Effector memory CD4-positive, alpha-beta T cell (primary cell): ENCODE results near the gene GHR.

ENCODE experiments used
- DNase-seq, 3 donors: peaks; one replicate each; pipeline ENCODE4 v3.0.0-alpha.2; 2020
- H3K27ac ChIP-seq: 2 replicates; pipeline ENCODE4 v1.7.0; 2013; ENCODE audit warnings: mild to moderate bottlenecking, low read length, moderate library complexity; ENCODE audit not compliant: insufficient read depth, poor library complexity, severe bottlenecking
- H3K27me3 ChIP-seq: replicated peaks from 2 replicates; pipeline ENCODE4 v1.7.0; 2013; ENCODE audit warnings: mild to moderate bottlenecking, low read length; ENCODE audit not compliant: insufficient read depth, control insufficient read depth, poor library complexity, severe bottlenecking
- H3K36me3 ChIP-seq: 2 replicates; pipeline ENCODE4 v1.7.0; 2013; ENCODE audit warnings: mild to moderate bottlenecking, low read length, moderate library complexity; ENCODE audit not compliant: control insufficient read depth, insufficient read depth
- H3K4me1 ChIP-seq: 2 replicates; pipeline ENCODE4 v1.7.0; 2013; ENCODE audit warnings: low read length, mild to moderate bottlenecking; ENCODE audit not compliant: control insufficient read depth, insufficient read depth, poor library complexity, severe bottlenecking
- H3K4me3 ChIP-seq: 2 replicates; pipeline ENCODE4 v1.7.0; 2013; ENCODE audit warnings: low read length, low read depth, mild to moderate bottlenecking; ENCODE audit not compliant: insufficient read depth, poor library complexity, severe bottlenecking
- H3K9me3 ChIP-seq: 2 replicates; pipeline ENCODE4 v1.7.0; 2013; ENCODE audit warnings: mild to moderate bottlenecking, low read length, moderate library complexity; ENCODE audit not compliant: control insufficient read depth
- total RNA-seq, 3 donors: gene quantifications; one replicate each; lab custom pipeline; 2026; lab: John Stamatoyannopoulos, UW

GHR gene
- 0 reads per million in 3 donors for total RNA-seq

DNA sequence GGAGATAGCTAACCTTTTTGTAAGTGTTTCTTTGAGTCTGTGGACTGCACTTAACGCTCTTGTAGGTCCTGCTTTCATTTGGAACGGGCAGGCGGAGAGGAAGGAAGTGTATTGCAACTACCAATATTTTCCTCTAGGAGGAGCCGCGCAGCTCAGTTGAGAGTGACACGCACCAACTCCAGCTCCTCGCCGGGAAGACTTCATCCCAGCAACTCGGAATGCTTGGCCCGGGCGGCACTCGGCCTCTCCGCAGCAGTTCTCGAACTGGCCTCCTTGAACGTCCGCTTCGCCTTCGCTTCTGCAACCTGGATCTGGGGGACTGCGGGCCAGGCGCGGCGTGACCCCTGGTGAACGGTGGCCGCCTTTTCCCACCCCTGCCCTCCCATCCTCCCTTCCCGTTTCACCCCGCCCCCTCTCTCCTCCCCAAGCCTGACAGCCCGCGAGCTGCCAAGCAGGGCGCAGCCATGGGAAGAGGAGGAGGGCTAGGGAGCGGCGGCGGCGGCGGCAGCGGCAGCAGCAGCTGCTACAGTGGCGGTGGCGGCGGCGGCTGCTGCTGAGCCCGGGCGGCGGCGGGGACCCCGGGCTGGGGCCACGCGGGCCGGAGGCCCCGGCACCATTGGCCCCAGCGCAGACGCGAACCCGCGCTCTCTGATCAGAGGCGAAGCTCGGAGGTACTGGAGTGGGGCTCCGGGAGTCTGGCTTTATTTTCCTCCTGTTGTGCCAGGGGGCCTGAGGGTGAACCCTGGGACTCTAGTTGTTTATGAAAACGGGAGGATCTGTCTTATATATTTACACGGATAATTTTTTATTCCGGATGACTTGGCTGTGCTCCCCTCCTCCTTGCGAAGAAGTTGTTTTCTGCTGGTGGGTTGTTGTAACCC is at the start of gene GHR:
TSS of gene GHR (plus strand) at position 155 of the 881 bp plus-strand sequence. CDS start 142,436 bp downstream, outside the sequence.
- Histone ChIP-seq H3K27me3 (peaks cover 7% of the 10 kb centered on the region), H3K4me3 (peak within 1 kb of the TSS; percentile 49), H3K36me3 (no peaks in the 10 kb centered on the region), H3K27ac (no peak within 1 kb of the TSS), H3K9me3 (no peaks in the 10 kb centered on the region), H3K4me1 (peaks cover 4% of the 10 kb centered on the region)
- DNase-seq: no peak

- Histone ChIP-seq H3K36me3 (no peaks in the 10 kb centered on the region), H3K27ac (no peak overlapping the region), H3K9me3 (no peaks in the 10 kb centered on the region), H3K4me1 (no peaks in the 10 kb centered on the region), H3K4me3 (no peak overlapping the region), H3K27me3 (no peaks in the 10 kb centered on the region)
- DNase-seq: no peak
Observed at GRCh38 chr5:42374679-42375273, 48.5 kb upstream of the GHR start.

DNA sequence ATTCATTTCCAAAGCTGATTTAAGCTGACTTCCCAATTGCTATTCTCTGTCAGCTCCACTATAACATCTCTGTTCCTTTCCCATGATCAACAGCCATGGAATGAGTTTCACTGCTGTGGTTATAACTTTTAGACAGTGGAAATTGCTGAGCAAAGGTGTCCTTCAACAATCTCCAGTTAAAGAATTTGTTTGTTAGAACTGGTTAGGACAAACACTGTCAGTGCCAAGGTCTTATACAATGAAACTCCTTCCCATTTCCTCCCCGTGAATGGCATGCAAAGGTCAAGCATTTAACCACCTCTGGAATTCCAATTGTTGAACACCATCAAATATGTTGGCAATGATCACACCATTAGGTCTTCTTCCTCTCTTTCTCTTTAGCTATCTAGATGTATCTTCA is 45.7 kb upstream of the GHR start:
- no peak overlapping the region for H3K27ac ChIP-seq
- H3K27me3 ChIP-seq: no peaks in the 10 kb centered on the region
- H3K4me1 ChIP-seq: no peaks in the 10 kb centered on the region
- no peak for DNase-seq
- no peaks in the 10 kb centered on the region for H3K36me3 ChIP-seq
- no peaks in the 10 kb centered on the region for H3K9me3 ChIP-seq
- H3K4me3 ChIP-seq: no peak overlapping the region

DNA sequence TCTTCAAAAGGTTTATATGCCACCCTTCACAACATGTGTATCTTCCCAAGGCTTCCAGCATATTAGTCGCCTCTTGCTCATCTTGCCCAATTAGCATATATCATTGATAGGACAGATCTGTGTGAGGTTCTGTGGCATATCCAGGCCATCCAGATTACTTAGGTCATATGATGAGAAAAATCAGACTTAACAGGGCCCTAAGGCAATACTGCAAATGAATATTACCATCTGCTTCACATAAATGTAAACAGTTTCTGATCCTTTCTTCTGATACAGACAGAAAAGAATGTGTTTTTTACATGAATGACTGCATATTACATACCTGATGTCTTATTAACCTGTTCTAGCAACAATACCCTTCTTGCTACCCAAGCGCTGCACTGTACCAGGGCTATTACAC is 41.3 kb upstream of the GHR start:
- Histone ChIP-seq H3K36me3 (no peaks in the 10 kb centered on the region), H3K27me3 (no peaks in the 10 kb centered on the region), H3K4me1 (no peaks in the 10 kb centered on the region), H3K4me3 (no peak overlapping the region), H3K27ac (no peak overlapping the region), H3K9me3 (no peaks in the 10 kb centered on the region)
- no peak for DNase-seq

- Histone ChIP-seq H3K9me3 (no peaks in the 10 kb centered on the region), H3K27me3 (no peaks in the 10 kb centered on the region), H3K4me3 (no peak overlapping the region), H3K27ac (no peak overlapping the region), H3K36me3 (no peaks in the 10 kb centered on the region), H3K4me1 (no peaks in the 10 kb centered on the region)
- DNase-seq: no peak
Observed at GRCh38 chr5:42387563-42387962, 35.7 kb upstream of the GHR start.

DNA sequence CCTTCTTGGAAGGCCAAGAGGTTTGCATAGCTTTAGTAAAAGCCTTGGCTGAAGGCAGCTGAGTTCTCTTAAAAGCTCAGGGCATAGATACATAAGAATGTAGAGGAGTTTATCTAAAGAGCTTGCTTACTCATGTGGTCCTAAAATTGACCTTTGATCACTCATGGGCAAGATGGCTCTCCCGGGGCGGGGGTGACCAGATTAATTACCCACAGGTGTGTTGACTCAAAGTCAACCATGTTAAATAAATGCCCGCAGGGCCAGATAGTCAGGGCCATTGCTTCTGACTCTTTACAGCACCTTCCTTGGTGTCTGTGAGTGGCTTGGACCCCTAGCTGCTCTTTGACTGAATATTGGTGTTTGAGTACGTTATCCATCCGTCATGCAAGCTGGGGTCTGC is 33.1 kb upstream of the GHR start:
- no peak overlapping the region for H3K4me3 ChIP-seq
- H3K4me1 ChIP-seq: no peaks in the 10 kb centered on the region
- no peaks in the 10 kb centered on the region for H3K9me3 ChIP-seq
- DNase-seq: no peak
- H3K36me3 ChIP-seq: no peaks in the 10 kb centered on the region
- no peaks in the 10 kb centered on the region for H3K27me3 ChIP-seq
- no peak overlapping the region for H3K27ac ChIP-seq

DNA sequence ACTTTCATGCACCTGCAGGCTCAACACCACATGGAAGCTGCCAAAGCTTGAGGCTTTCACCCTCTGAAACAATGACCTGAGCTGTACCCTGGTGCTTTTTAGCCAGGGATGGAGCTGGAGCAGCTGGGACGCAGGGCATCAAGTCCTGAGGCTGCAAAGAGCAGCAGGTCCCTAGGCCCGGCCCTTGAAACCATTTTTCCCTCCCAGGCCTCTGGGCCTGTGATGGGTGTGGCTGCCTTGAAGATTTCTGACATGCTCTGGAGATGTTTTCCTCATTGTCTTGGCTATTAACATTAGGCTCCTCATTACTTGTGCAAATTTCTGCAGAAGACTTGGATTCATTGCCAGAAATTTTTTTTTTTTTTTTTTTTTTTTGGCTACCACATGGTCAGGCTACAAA is 30.3 kb upstream of the GHR start:
- no peaks in the 10 kb centered on the region for H3K4me1 ChIP-seq
- H3K27me3 ChIP-seq: no peaks in the 10 kb centered on the region
- H3K9me3 ChIP-seq: no peaks in the 10 kb centered on the region
- no peak overlapping the region for H3K4me3 ChIP-seq
- H3K27ac ChIP-seq: no peak overlapping the region
- DNase-seq: no peak
- no peaks in the 10 kb centered on the region for H3K36me3 ChIP-seq

- no peaks in the 10 kb centered on the region for H3K9me3 ChIP-seq
- no peaks in the 10 kb centered on the region for H3K36me3 ChIP-seq
- H3K4me1 ChIP-seq: no peaks in the 10 kb centered on the region
- DNase-seq: no peak
- H3K27me3 ChIP-seq: no peaks in the 10 kb centered on the region
- no peak overlapping the region for H3K4me3 ChIP-seq
- H3K27ac ChIP-seq: no peak overlapping the region
Observed at GRCh38 chr5:42396111-42396510, 27.1 kb upstream of the GHR start.

DNA sequence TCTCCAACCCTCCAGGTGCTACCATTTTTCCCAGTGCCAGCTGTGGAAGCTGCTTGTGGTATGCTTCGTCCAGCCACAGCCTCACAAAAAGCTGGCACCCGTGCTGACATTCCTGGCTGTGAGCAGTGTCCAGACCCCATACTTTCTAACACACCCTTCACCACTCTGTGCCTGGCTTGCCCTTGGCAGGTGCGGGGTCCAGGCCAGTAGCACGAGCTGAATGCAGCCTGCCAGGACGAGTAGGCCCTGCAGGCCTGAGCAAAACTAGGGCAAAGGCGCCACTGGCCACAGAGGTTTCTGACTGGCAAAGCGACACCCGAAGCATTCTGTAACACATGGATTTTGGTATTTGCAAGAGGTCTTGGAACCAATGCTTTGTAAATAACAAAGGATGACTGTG is 26.0 kb upstream of the GHR start:
- H3K4me3 ChIP-seq: no peak overlapping the region
- no peak for DNase-seq
- H3K4me1 ChIP-seq: no peaks in the 10 kb centered on the region
- H3K27me3 ChIP-seq: no peaks in the 10 kb centered on the region
- no peaks in the 10 kb centered on the region for H3K9me3 ChIP-seq
- no peaks in the 10 kb centered on the region for H3K36me3 ChIP-seq
- no peak overlapping the region for H3K27ac ChIP-seq

GRCh38 chr5:42399702-42400101 is 23.5 kb upstream of the GHR start:
- Histone ChIP-seq H3K36me3 (no peaks in the 10 kb centered on the region), H3K27me3 (no peaks in the 10 kb centered on the region), H3K9me3 (no peaks in the 10 kb centered on the region), H3K27ac (no peak overlapping the region), H3K4me1 (no peaks in the 10 kb centered on the region), H3K4me3 (no peak overlapping the region)
- DNase-seq: no peak
